HG02870 (cell line): ENCODE results near the gene CPNE5.
"Not testable (repeated sequence)": the region's sequence is repeated elsewhere in the genome, so short reads cannot be mapped to it uniquely, and the experiment has no call there.

Experiments used
- ATAC-seq: cut with Tn5 transposase; IDR thresholded peaks from one replicate; pipeline ENCODE4 v1.9.1; 2021; ENCODE audit warnings: mild to moderate bottlenecking, moderate library complexity; ENCODE audit not compliant: unreplicated experiment

The CPNE5 gene

DNA sequence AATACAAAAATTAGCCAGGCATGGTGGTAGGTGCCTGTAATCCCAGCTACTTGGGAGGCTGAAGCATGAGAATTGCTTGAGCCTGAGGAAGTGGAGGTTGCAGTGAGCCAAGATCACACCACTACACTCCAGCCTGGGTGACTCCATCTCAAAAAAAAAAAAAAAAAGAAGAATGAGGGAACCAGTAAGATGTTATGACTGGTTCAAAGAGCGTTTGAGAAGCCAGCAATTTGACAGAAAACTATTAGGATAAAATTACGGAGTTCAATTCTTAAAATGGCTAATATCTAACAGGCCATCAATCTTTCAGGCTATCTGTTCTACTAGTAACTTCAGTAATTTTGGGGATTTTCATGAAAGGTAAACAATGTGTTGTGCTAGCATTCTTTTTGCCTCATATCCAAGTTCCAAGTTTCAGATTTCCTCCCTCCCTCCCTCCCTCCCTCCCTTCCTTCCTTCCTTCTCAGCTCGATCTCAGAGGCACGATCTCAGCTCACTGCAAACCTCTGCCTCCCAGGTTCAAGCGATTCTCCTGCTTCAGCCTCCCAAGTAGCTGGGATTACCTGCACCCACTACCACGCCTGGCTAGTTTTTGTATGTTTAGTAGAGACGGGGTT lies 134.2 kb downstream of the CPNE5 start:
- not testable (repeated sequence) for ATAC-seq

DNA sequence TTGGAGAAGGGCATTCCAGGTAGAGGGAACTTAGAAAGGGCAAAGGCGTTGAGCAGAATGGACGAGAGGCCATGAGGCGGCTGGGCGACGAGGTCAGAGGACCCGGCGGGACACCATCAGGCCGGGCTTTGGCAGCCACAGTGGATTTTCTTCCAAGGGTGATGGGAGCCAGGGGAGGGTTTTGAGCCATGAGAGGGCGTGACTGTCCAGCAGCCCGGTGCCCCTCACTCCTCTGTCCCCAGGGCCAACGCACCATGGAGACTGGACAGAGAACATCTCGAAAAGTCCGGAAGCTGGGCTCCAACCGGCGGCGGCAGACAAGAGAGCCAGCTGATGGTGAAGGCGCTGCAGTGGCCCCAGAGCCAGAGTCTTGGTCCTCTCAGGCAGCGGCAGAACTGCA lies 135.3 kb downstream of the CPNE5 start:
- ATAC-seq = no peak

GRCh38 chr6:36703081-36703606 lies 136.1 kb downstream of the CPNE5 start:
- no peak for ATAC-seq

GRCh38 chr6:36702656-36703055 lies 136.6 kb downstream of the CPNE5 start:
- ATAC-seq = no peak

DNA sequence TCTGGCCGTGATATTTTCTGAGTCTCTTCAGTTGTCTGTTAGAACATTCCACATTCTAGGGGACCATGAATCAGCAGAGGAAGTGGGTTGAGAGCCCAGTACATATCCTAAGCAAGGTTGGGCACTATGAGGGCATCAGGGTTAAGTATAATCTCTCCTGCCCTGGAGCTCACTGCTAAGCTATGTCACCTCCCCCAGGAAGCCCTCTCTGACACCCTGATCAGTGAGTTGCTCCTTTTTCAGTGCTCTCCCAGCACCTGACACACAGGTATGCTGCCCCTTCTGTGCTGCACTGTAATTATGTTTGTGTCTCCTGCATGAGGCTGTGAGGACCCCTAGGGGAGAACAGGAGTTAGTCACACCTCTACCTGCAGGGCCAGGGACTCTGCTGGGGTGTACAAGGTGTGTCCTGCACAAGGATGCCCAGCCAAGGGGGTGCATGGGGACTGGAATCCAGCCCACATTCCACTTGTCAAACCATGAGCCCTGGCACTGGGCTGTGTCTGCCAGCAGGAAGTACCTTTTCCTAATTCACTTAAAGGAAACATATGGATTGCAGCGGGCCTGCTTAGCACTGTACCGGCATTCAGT lies 137.7 kb downstream of the CPNE5 start:
- no peak for ATAC-seq

GRCh38 chr6:36700831-36701230 lies 138.4 kb downstream of the CPNE5 start:
- no peak for ATAC-seq

DNA sequence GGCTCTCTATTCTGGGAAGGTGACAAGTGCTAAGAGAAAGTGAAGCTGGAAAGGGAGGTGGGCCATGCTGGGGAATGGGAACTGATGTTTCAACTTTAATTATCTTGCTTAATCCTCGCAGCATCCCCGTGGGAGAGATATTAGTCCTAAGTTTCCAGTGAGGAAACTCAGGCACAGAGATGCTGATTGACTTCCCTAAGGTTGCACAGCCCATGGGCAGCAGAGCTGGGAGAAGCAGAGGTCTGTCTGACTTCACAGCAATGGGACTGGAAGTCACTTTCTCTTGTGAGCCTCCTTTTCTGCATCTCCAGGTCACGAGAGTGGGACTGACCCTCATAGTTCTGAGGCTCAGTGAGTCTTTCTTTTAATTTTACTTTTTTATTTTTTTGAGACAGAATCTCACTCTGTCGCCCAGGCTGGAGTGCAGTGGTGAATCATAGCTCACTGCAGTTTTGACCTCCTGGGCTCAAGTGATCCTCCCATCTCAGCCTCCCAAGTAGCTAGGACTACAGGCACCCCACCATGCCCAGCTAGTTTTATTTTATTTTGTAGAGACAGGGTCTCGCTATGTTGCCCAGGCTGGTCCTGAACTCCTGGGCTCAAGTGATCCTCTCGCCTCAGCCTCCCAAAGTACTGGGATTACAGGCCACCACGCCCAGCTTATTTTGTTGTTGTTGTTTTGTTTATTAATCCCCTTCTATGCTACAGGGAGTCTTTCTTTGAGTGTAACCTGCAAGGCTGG lies 139.0 kb downstream of the CPNE5 start:
- no peak for ATAC-seq

- ATAC-seq = no peak
These were observed 139.9 kb downstream of the CPNE5 start for GRCh38 chr6:36699348-36699747.

- no peak for ATAC-seq
These were observed 140.4 kb downstream of the CPNE5 start for GRCh38 chr6:36698871-36699271.

DNA sequence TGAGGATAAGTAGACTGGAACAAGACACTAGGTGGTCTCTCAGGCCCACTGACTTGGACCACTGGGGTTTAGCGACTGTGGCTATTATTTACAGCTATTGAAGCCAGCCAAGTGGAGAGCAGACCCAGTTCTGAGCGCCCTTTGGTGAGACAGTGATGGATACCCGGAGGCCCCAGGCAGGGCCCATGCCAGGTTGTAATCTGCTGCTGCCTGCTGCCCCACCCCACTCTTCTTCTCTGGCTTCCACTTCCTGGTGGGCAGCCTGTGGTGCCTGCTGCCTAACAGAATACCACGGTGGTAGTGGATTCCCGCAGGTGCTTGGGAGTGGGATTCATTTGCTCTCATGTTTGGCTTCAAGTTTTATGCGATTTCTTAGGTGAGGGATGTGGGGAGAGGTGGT lies 141.0 kb downstream of the CPNE5 start:
- no peak for ATAC-seq

- ATAC-seq = no peak
These were observed 141.8 kb downstream of the CPNE5 start, which contains the start of gene RAB44 for GRCh38 chr6:36697481-36697903. Gene RAB44 (plus strand): TSS chr6:36697826. CDS start chr6:36704236, 6,410 bp downstream.

DNA sequence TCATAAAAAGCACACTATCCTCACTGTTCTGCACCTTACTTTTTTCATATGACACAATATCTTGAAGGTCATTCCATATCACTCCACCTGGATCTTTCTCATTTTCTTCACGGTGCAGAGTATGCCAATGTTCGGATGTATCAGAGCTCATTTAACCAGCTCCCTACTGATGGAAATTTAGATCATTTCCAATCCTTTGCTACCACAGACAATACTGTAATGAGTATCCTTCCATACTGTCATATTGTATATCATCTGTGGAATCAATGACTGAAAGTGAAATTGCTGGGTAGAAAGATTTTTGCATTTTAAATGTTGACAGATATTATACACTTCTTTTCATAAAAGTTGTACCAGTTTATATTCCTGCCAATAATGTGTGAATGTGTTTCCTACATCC lies 143.8 kb downstream of the CPNE5 start:
- ATAC-seq = no peak

DNA sequence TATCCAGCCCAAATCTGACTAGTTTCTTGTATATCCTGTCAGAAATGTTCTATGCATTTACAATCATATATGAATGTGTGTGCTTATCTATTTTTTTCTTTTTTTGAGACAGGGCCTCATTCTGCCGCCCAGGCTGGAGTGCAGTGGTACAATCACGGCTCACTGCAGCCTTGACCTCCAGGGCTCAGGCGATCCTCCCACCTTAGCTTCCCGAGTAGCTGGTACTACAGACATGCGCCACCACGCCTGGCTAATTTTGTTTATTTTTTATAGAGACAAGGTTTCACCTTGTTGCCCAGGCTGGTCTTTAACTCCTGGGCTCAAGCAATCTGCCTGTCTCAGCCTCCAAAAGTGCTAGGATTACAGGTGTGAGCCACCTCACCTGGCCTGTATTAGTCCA lies 144.6 kb downstream of the CPNE5 start:
- ATAC-seq = no peak

GRCh38 chr6:36692861-36693702 lies 146.2 kb downstream of the CPNE5 start:
- ATAC-seq = no peak

- ATAC-seq = no peak
These were observed 147.0 kb downstream of the CPNE5 start for GRCh38 chr6:36692220-36692619.

DNA sequence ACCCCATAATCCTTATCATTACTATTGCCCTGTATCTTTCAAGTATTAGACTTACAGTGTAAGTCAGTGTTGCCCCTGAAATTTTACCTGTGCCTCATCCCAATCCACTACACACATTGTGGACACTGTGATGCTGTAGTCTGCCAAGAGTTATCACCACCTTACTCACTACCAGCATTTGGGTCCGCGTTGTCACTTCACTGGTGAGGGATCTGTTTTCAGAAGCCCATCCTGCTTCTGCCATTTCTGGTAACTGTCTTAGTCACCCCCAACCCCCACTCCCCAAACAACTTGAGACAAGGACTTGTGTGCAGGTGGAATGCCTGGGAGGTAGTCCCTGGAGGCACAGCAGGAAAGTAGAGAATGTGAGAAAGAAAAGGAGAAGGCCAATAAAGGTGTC lies 147.6 kb downstream of the CPNE5 start:
- ATAC-seq = no peak

- no peak for ATAC-seq
These were observed 148.2 kb downstream of the CPNE5 start for GRCh38 chr6:36691011-36691410.
